ENCODE data around the gene SUPT6H. TPM values are rescaled to one million over a fixed set of nuclear protein-coding genes. Genes with fewer than 3 reads are reported as not detected.

Gene SUPT6H
- total and polyA plus RNA-seq, 2 donors (not counting 1 experiment from before 2014, with no cell fraction given), result 34.7 to 61.6 TPM

GRCh38 chr17:28626818-28627217, 35.2 kb upstream of the SUPT6H start:
- Histone ChIP-seq H3K4me1 (ENCODE audit: control insufficient read depth, extremely low read depth, insufficient read depth, low read length) (no peaks in the 10 kb centered on the region), H3K9ac (ENCODE audit: insufficient read depth, low read length) (no peak overlapping the region), H3K79me2 (ENCODE audit: control insufficient read depth, insufficient read depth, low read length) (no peaks in the 10 kb centered on the region), H3K9me3 (ENCODE audit: control insufficient read depth, insufficient read depth, low read depth, low read length) (no peaks in the 10 kb centered on the region), H3K27me3 (ENCODE audit: control insufficient read depth, insufficient read depth, low read length) (no peaks in the 10 kb centered on the region), H4K20me1 (ENCODE audit: control insufficient read depth, extremely low read depth, insufficient read depth, low read length) (no peaks in the 10 kb centered on the region), H3K36me3 (ENCODE audit: control insufficient read depth, insufficient read depth, low read length) (peaks cover 10% of the 10 kb centered on the region), H2AFZ (ENCODE audit: low read length) (no peak overlapping the region), H3K4me2 (ENCODE audit: extremely low read depth, insufficient read depth, low read length) (no peak overlapping the region), H3K4me3 (replicated peaks in 1 of 4; ENCODE audit: control extremely low read depth in 1 of 4, insufficient read depth in 1 of 4, low read depth in 3 of 4, low read length in 4 of 4) (no peak overlapping the region), H3K27ac (ENCODE audit: insufficient read depth, low read length) (no peak overlapping the region)
- TF ChIP-seq, protein P1, sequence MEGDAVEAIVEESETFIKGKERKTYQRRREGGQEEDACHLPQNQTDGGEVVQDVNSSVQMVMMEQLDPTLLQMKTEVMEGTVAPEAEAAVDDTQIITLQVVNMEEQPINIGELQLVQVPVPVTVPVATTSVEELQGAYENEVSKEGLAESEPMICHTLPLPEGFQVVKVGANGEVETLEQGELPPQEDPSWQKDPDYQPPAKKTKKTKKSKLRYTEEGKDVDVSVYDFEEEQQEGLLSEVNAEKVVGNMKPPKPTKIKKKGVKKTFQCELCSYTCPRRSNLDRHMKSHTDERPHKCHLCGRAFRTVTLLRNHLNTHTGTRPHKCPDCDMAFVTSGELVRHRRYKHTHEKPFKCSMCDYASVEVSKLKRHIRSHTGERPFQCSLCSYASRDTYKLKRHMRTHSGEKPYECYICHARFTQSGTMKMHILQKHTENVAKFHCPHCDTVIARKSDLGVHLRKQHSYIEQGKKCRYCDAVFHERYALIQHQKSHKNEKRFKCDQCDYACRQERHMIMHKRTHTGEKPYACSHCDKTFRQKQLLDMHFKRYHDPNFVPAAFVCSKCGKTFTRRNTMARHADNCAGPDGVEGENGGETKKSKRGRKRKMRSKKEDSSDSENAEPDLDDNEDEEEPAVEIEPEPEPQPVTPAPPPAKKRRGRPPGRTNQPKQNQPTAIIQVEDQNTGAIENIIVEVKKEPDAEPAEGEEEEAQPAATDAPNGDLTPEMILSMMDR (conservative IDR thresholded peaks at IDR 0.05 in 1 of 2, IDR thresholded peaks at IDR 0.05 in 1 of 2; ENCODE audit: low read depth in 1 of 2, low read length in 2 of 2), result no peak
- TF ChIP-seq EZH2 (IDR thresholded peaks at IDR 0.05; ENCODE audit: low read length, missing control alignments), result no peak
- no peak for DNase-seq (ENCODE audit: low read depth in 2 of 2)

- TF ChIP-seq, protein P1 (conservative IDR thresholded peaks at IDR 0.05 in 1 of 2, IDR thresholded peaks at IDR 0.05 in 1 of 2; ENCODE audit: low read depth in 1 of 2, low read length in 2 of 2), result no peak
- TF ChIP-seq EZH2 (IDR thresholded peaks at IDR 0.05; ENCODE audit: low read length, missing control alignments), result no peak
- Histone ChIP-seq H3K4me3 (replicated peaks in 1 of 4; ENCODE audit: control extremely low read depth in 1 of 4, insufficient read depth in 1 of 4, low read depth in 3 of 4, low read length in 4 of 4) (no peak overlapping the region), H3K36me3 (ENCODE audit: control insufficient read depth, insufficient read depth, low read length) (peaks cover 27% of the 10 kb centered on the region), H3K9me3 (ENCODE audit: control insufficient read depth, insufficient read depth, low read depth, low read length) (no peaks in the 10 kb centered on the region), H3K4me2 (ENCODE audit: extremely low read depth, insufficient read depth, low read length) (no peak overlapping the region), H3K27me3 (ENCODE audit: control insufficient read depth, insufficient read depth, low read length) (no peaks in the 10 kb centered on the region), H3K27ac (ENCODE audit: insufficient read depth, low read length) (no peak overlapping the region), H3K4me1 (ENCODE audit: control insufficient read depth, extremely low read depth, insufficient read depth, low read length) (no peaks in the 10 kb centered on the region), H4K20me1 (ENCODE audit: control insufficient read depth, extremely low read depth, insufficient read depth, low read length) (no peaks in the 10 kb centered on the region), H3K9ac (ENCODE audit: insufficient read depth, low read length) (no peak overlapping the region), H3K79me2 (ENCODE audit: control insufficient read depth, insufficient read depth, low read length) (no peaks in the 10 kb centered on the region), H2AFZ (ENCODE audit: low read length) (no peak overlapping the region)
- DNase-seq (ENCODE audit: low read depth in 2 of 2), result no peak
These were observed 27.7 kb upstream of the SUPT6H start for GRCh38 chr17:28634206-28634865.

DNA sequence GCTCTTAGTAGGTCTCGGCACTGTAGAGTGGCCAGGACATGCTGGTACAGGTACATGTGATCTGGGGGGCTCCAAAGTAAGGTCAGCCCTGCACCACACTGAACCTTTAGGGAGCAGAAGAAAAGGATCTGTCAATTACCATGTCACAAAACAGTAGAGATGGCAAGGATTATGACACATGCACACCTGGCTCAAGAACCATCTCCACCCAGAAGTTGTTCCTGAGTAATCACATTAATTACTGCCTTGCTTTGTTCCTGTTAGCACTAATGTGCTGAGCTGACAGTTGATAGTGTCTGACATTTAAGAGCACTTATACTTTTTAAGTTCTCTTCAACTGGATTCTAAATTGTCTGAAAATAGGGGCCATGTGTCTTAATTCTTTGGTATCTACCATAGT, 26.5 kb upstream of the SUPT6H start:
- H2AFZ ChIP-seq (ENCODE audit: low read length), result no peak overlapping the region
- no peak for DNase-seq (ENCODE audit: low read depth in 2 of 2)
- H3K9ac ChIP-seq (ENCODE audit: insufficient read depth, low read length), result no peak overlapping the region
- no peaks in the 10 kb centered on the region for H3K9me3 ChIP-seq (ENCODE audit: control insufficient read depth, insufficient read depth, low read depth, low read length)
- no peak overlapping the region for H3K4me3 ChIP-seq (replicated peaks in 1 of 4; ENCODE audit: control extremely low read depth in 1 of 4, insufficient read depth in 1 of 4, low read depth in 3 of 4, low read length in 4 of 4)
- H3K36me3 ChIP-seq (ENCODE audit: control insufficient read depth, insufficient read depth, low read length), result peaks cover 30% of the 10 kb centered on the region
- H3K4me1 ChIP-seq (ENCODE audit: control insufficient read depth, extremely low read depth, insufficient read depth, low read length), result no peaks in the 10 kb centered on the region
- TF ChIP-seq, protein P1 (conservative IDR thresholded peaks at IDR 0.05 in 1 of 2, IDR thresholded peaks at IDR 0.05 in 1 of 2; ENCODE audit: low read depth in 1 of 2, low read length in 2 of 2), result no peak
- TF ChIP-seq EZH2 (IDR thresholded peaks at IDR 0.05; ENCODE audit: low read length, missing control alignments), result no peak
- no peak overlapping the region for H3K4me2 ChIP-seq (ENCODE audit: extremely low read depth, insufficient read depth, low read length)
- no peaks in the 10 kb centered on the region for H4K20me1 ChIP-seq (ENCODE audit: control insufficient read depth, extremely low read depth, insufficient read depth, low read length)
- no peaks in the 10 kb centered on the region for H3K27me3 ChIP-seq (ENCODE audit: control insufficient read depth, insufficient read depth, low read length)
- no peak overlapping the region for H3K27ac ChIP-seq (ENCODE audit: insufficient read depth, low read length)
- no peaks in the 10 kb centered on the region for H3K79me2 ChIP-seq (ENCODE audit: control insufficient read depth, insufficient read depth, low read length)
